HEK293 (cell line): ENCODE data around the gene PCNA.

Experiments used
- CTCF ChIA-PET: fragments of 350-600 bp; formaldehyde crosslinking; extraction: SDS; loops from one replicate; lab custom pipeline; 2021; ENCODE audit warnings: antibody characterized with exemption; lab: Yijun Ruan, JAX
- POLR2A ChIA-PET: fragments of 300-600 bp; formaldehyde crosslinking; extraction: SDS; loops from one replicate; lab custom pipeline; 2020; ENCODE audit warnings: antibody characterized with exemption, inconsistent platforms; lab: Yijun Ruan, JAX
- H3K27ac ChIP-seq: fragments of 200-500 bp; sonication (Bioruptor generic); 2 replicates; pipeline ENCODE4 v1.5.1; 2014; ENCODE audit warnings: low read depth, low read length, control low read depth, inconsistent platforms; ENCODE audit errors: extremely low read depth
- H3K36me3 ChIP-seq, 2 experiments: fragments of 200-500 bp in 1 of 2; sonication (Bioruptor generic) in 1 of 2; 1 replicate in 1 of 2; 2 replicates in 1 of 2; pipeline ENCODE4 v1.5.1; 2014 to 2017; ENCODE audit warnings: inconsistent platforms in 2 of 2, low read length in 2 of 2; ENCODE audit not compliant: control insufficient read depth in 2 of 2, insufficient read depth in 1 of 2
- H3K4me1 ChIP-seq: fragments of 200-500 bp; sonication (Bioruptor generic); 2 replicates; pipeline ENCODE4 v1.5.1; 2014; ENCODE audit warnings: mild to moderate bottlenecking, low read length, inconsistent platforms; ENCODE audit not compliant: control insufficient read depth, insufficient read depth
- H3K4me3 ChIP-seq: 2 replicates; pipeline ENCODE4 v1.5.1; 2011; ENCODE audit warnings: low read depth, mild to moderate bottlenecking, control low read depth, low read length, moderate library complexity
- H3K9me3 ChIP-seq: fragments of 200-500 bp; sonication (Bioruptor generic); 2 replicates; pipeline ENCODE4 v1.5.1; 2014; ENCODE audit warnings: low read depth, low read length, inconsistent platforms; ENCODE audit not compliant: control insufficient read depth, insufficient read depth
- MYNN ChIP-seq: fragments of 450-650 bp; formaldehyde crosslinking; IDR thresholded peaks from 2 replicates; pipeline ENCODE4 v1.5.1; 2016; ENCODE audit warnings: missing biosample characterization, missing genetic modification characterization, borderline replicate concordance
- PRDM1 ChIP-seq: fragments of 450-650 bp; formaldehyde crosslinking; IDR thresholded peaks from 2 replicates; pipeline ENCODE4; 2016; ENCODE audit warnings: missing biosample characterization, missing genetic modification characterization
- YY1 ChIP-seq: fragments of 450-650 bp; formaldehyde crosslinking; IDR thresholded peaks from 2 replicates; pipeline ENCODE4 v1.5.1; 2018; ENCODE audit warnings: missing biosample characterization, missing genetic modification characterization
- ZFHX2 ChIP-seq: fragments of 450-650 bp; formaldehyde crosslinking; conservative IDR thresholded peaks from 2 replicates; pipeline ENCODE4 v1.5.1; 2016; ENCODE audit warnings: missing biosample characterization, missing genetic modification characterization
- ZIC2 ChIP-seq: fragments of 450-650 bp; formaldehyde crosslinking; IDR thresholded peaks from 2 replicates; pipeline ENCODE4 v1.5.1; 2016; ENCODE audit warnings: missing biosample characterization, missing genetic modification characterization
- ZNF140 ChIP-seq: fragments of 450-650 bp; formaldehyde crosslinking; IDR thresholded peaks from 2 replicates; pipeline ENCODE4 v1.5.1; 2016; ENCODE audit warnings: missing biosample characterization, missing genetic modification characterization
- ZNF155 ChIP-seq: fragments of 450-650 bp; formaldehyde crosslinking; IDR thresholded peaks from 2 replicates; pipeline ENCODE4 v1.5.1; 2016; ENCODE audit warnings: missing biosample characterization, missing genetic modification characterization
- ZNF211 ChIP-seq: fragments of 450-650 bp; formaldehyde crosslinking; IDR thresholded peaks from 2 replicates; pipeline ENCODE4 v1.5.1; 2016; ENCODE audit warnings: low read depth, missing biosample characterization, missing genetic modification characterization
- ZNF274 ChIP-seq, 2 experiments: fragments of 200-500 bp in 1 of 2; fragments of 450-650 bp in 1 of 2; sonication (Bioruptor generic) in 1 of 2; formaldehyde crosslinking in 1 of 2; IDR thresholded peaks; 2 replicates each; pipeline versions ENCODE4 v1.5.1 to v1.6.1; 2014 to 2016; ENCODE audit warnings: borderline replicate concordance in 1 of 2, inconsistent platforms in 1 of 2, low read length in 1 of 2, missing biosample characterization in 1 of 2, missing genetic modification characterization in 1 of 2
- ZNF571 ChIP-seq: fragments of 450-650 bp; formaldehyde crosslinking; IDR thresholded peaks from 2 replicates; pipeline ENCODE4 v1.5.0; 2017; ENCODE audit warnings: missing biosample characterization, missing genetic modification characterization
- ZNF600 ChIP-seq: fragments of 450-650 bp; formaldehyde crosslinking; IDR thresholded peaks from 2 replicates; pipeline ENCODE4 v1.5.1; 2016; ENCODE audit warnings: missing biosample characterization, missing genetic modification characterization
- ZNF624 ChIP-seq: fragments of 450-650 bp; formaldehyde crosslinking; IDR thresholded peaks from 2 replicates; pipeline ENCODE4 v1.5.1; 2017; ENCODE audit warnings: missing biosample characterization, missing genetic modification characterization
- TF ChIP-seq, protein P1 (sequence below): fragments of 450-650 bp; formaldehyde crosslinking; IDR thresholded peaks from 2 replicates; pipeline ENCODE4 v1.5.1; 2016; ENCODE audit warnings: missing biosample characterization, missing genetic modification characterization, low read depth
- TF ChIP-seq, protein P2 (sequence below): fragments of 450-650 bp; formaldehyde crosslinking; IDR thresholded peaks from 2 replicates; pipeline ENCODE4 v1.5.1; 2016; ENCODE audit warnings: missing biosample characterization, missing genetic modification characterization
- TF ChIP-seq, protein P3 (sequence below): fragments of 450-650 bp; formaldehyde crosslinking; IDR thresholded peaks from 2 replicates; pipeline ENCODE4 v1.5.1; 2017; ENCODE audit warnings: missing biosample characterization, missing genetic modification characterization
- TF ChIP-seq, protein P4 (sequence below): fragments of 450-650 bp; formaldehyde crosslinking; IDR thresholded peaks from 2 replicates; pipeline ENCODE4 v1.5.1; 2016; ENCODE audit warnings: missing biosample characterization, missing genetic modification characterization, low read depth

PCNA gene

GRCh38 chr20:5143851-5144250 lies 24.1 kb upstream of the PCNA start:
- 0 out of 2 replicates have a peak, but pooled peaks have one; percentile 24 for TF ChIP-seq ZFHX2 (tag by site-specific recombination)
- TF ChIP-seq, protein P1, sequence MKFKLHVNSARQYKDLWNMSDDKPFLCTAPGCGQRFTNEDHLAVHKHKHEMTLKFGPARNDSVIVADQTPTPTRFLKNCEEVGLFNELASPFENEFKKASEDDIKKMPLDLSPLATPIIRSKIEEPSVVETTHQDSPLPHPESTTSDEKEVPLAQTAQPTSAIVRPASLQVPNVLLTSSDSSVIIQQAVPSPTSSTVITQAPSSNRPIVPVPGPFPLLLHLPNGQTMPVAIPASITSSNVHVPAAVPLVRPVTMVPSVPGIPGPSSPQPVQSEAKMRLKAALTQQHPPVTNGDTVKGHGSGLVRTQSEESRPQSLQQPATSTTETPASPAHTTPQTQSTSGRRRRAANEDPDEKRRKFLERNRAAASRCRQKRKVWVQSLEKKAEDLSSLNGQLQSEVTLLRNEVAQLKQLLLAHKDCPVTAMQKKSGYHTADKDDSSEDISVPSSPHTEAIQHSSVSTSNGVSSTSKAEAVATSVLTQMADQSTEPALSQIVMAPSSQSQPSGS (tag by site-specific recombination), result no peak
- CTCF ChIA-PET, result no interaction called here
- Histone ChIP-seq H3K4me3 (no peak overlapping the region), H3K9me3 (no peaks in the 10 kb centered on the region), H3K36me3 (peaks cover 0 to 4% of the 10 kb centered on the region in 2 experiments; a peak in 2 of 3 replicates), H3K4me1 (peaks cover 17% of the 10 kb centered on the region), H3K27ac (no peak overlapping the region)
- POLR2A ChIA-PET, result interaction anchor here (0.8 kb wide), 1 partner anchor 17 kb away, joined by 3 read pairs; the partner anchor contains the start of gene CDS2

DNA sequence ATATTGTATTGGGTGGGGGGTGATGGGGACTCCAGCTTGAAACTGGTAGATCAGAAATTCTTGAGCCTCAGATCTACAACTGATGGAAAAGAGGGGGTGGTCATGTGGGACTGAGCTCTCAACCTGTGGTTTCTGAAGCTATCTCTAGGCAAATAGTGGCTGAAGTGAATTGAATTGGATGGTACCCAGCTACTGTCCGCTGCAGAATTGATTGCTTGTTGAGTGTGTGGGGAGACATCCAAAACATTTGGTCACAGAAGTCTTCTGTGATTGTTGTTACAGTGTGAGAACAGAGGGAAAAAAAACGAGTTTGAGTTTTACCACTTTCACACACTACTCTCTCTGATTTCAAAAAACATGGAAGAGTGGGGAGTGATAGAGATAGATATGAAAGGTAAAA lies 21.9 kb upstream of the PCNA start:
- H3K9me3 ChIP-seq, result no peaks in the 10 kb centered on the region
- TF ChIP-seq ZNF155 (no peak), PRDM1 (0 out of 2 replicates have a peak, but pooled peaks have one; percentile 26)
- no peak overlapping the region for H3K4me3 ChIP-seq
- H3K4me1 ChIP-seq, result peaks cover 6% of the 10 kb centered on the region; the same call in 1 of the 2 replicates
- ChIA-PET POLR2A (interaction anchor here (1.2 kb wide), 1 partner anchor 15 kb away, joined by 7 read pairs; the partner anchor contains the start of gene CDS2), CTCF (interaction anchor here (0.8 to 3.7 kb wide), 3 partner anchors 15 to 81 kb away, joined by 3 to 15 read pairs (median 7); partner anchors contain the start of gene CDS2)
- peaks cover 4% of the 10 kb centered on the region in 2 experiments; a peak in 2 of 3 replicates for H3K36me3 ChIP-seq
- no peak overlapping the region for H3K27ac ChIP-seq

DNA sequence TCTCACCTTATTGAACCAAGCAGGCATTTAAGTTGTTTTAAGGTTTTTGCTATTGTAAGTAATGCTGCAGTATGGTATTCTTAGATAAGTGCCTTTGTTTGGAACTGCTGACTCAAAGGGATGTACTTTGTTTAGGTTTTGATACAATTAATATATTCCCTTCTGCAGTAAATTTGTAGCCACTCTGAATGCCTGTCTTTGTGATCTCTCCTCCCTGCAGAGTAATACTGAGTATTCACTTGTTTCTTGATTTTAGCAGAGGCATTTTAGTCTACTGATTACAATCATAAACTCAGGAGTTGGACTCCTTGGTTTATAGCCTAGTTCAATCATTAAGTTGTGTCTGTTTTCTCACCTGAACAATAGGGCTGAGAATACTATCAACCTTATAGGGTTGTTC lies 20.4 kb upstream of the PCNA start:
- Histone ChIP-seq H3K36me3 (peaks cover 4% of the 10 kb centered on the region in 2 experiments; a peak in 2 of 3 replicates), H3K4me3 (no peak overlapping the region), H3K27ac (no peak overlapping the region)
- no peak for TF ChIP-seq MYNN
- no peak for TF ChIP-seq ZNF571 (tag by site-specific recombination)
- TF ChIP-seq YY1, result no peak
- no peak for TF ChIP-seq ZNF140
- TF ChIP-seq ZNF274 (IDR thresholded peaks at IDR 0.05; ENCODE audit: low read length), result no peak
- TF ChIP-seq ZNF274 (tag by site-specific recombination; IDR thresholded peaks at IDR 0.05; ENCODE audit: borderline replicate concordance), result no peak
- TF ChIP-seq ZNF600 (tag by site-specific recombination), result no peak
- TF ChIP-seq ZIC2 (tag by site-specific recombination), result no peak
- no peak for TF ChIP-seq ZNF211 (tag by site-specific recombination)
- no peak for TF ChIP-seq ZNF624 (tag by site-specific recombination)
- TF ChIP-seq, protein P2, sequence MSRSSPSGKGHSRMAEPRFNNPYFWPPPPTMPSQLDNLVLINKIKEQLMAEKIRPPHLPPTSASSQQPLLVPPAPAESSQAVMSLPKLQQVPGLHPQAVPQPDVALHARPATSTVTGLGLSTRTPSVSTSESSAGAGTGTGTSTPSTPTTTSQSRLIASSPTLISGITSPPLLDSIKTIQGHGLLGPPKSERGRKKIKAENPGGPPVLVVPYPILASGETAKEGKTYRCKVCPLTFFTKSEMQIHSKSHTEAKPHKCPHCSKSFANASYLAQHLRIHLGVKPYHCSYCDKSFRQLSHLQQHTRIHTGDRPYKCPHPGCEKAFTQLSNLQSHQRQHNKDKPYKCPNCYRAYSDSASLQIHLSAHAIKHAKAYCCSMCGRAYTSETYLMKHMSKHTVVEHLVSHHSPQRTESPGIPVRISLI (tag by site-specific recombination), result no peak
- TF ChIP-seq, protein P3, sequence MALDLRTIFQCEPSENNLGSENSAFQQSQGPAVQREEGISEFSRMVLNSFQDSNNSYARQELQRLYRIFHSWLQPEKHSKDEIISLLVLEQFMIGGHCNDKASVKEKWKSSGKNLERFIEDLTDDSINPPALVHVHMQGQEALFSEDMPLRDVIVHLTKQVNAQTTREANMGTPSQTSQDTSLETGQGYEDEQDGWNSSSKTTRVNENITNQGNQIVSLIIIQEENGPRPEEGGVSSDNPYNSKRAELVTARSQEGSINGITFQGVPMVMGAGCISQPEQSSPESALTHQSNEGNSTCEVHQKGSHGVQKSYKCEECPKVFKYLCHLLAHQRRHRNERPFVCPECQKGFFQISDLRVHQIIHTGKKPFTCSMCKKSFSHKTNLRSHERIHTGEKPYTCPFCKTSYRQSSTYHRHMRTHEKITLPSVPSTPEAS (tag by site-specific recombination), result no peak
- TF ChIP-seq, protein P4, sequence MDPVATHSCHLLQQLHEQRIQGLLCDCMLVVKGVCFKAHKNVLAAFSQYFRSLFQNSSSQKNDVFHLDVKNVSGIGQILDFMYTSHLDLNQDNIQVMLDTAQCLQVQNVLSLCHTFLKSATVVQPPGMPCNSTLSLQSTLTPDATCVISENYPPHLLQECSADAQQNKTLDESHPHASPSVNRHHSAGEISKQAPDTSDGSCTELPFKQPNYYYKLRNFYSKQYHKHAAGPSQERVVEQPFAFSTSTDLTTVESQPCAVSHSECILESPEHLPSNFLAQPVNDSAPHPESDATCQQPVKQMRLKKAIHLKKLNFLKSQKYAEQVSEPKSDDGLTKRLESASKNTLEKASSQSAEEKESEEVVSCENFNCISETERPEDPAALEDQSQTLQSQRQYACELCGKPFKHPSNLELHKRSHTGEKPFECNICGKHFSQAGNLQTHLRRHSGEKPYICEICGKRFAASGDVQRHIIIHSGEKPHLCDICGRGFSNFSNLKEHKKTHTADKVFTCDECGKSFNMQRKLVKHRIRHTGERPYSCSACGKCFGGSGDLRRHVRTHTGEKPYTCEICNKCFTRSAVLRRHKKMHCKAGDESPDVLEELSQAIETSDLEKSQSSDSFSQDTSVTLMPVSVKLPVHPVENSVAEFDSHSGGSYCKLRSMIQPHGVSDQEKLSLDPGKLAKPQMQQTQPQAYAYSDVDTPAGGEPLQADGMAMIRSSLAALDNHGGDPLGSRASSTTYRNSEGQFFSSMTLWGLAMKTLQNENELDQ (tag by site-specific recombination), result no peak
- TF ChIP-seq, all 188 proteins: peak for 0
- no peaks in the 10 kb centered on the region for H3K9me3 ChIP-seq
- CTCF ChIA-PET, result interaction anchor here (0.6 to 3.7 kb wide), 4 partner anchors 14 to 150 kb away, joined by 4 to 15 read pairs (median 6); partner anchors contain the start of gene CDS2
- peaks cover 9% of the 10 kb centered on the region for H3K4me1 ChIP-seq
- POLR2A ChIA-PET, result no interaction called here
